Putamen (tissue), 1 donor: ENCODE results near the gene BLTP2.
"Not testable (repeated sequence)": the region's sequence is repeated elsewhere in the genome, so short reads cannot be mapped to it uniquely, and the experiment has no call there.

Experiments
- DNase-seq: peaks from one replicate; pipeline ENCODE4 v3.0.0-alpha.2; 2016; ENCODE audit warnings: low spot score

The BLTP2 gene

DNA sequence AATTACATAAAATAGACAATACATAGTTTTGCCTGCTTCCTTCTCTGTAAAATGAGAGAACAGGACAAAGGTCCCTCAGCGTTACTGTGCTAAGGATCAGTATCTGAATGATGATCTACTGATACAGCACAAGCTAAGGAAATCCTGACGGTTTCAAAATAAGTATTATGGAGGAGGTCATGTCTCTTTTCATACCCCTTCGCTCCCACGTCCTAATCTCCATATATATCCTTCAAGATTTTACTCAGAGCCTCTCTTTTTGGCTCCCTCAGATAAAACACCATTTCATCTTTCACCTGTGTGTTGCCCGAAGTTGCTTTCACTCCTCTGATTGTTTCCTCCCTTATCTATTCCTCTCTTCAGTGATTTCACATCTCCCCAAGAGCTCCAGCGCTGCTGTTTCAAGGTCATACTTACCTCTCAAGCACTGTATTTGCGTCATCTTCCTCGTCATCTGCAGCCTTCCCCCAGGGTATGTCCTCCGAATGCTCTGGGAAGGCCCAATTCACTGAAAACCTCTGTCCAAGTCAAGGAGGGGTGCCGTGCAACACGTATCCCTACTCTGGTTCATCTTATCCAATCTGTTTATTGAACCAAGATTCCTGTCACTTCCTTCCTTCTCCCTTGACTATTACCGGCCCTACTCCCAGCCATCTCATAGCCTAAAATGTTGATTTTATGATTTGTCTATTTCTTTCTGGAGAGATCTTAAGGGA lies 1.2 kb upstream of the BLTP2 start:
- no peak for DNase-seq

DNA sequence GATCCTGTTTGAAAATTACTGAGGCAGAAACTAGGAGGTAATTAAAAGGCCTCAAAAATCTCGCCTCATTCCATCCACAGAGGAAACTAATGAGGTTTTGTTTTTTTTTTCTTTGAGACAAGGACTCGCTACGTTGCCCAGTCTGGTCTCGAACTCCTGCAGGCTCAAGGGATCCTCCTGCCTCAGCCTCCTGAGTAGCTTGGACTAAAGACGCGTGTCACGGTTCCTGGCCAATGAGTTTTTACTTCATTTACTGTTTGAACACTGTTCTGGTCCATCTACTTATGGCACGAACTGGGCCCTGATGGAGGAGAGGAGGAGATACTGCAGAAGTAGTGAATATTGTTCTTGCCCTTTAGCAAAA lies 600 bp upstream of the BLTP2 start:
- DNase-seq: no peak

DNA sequence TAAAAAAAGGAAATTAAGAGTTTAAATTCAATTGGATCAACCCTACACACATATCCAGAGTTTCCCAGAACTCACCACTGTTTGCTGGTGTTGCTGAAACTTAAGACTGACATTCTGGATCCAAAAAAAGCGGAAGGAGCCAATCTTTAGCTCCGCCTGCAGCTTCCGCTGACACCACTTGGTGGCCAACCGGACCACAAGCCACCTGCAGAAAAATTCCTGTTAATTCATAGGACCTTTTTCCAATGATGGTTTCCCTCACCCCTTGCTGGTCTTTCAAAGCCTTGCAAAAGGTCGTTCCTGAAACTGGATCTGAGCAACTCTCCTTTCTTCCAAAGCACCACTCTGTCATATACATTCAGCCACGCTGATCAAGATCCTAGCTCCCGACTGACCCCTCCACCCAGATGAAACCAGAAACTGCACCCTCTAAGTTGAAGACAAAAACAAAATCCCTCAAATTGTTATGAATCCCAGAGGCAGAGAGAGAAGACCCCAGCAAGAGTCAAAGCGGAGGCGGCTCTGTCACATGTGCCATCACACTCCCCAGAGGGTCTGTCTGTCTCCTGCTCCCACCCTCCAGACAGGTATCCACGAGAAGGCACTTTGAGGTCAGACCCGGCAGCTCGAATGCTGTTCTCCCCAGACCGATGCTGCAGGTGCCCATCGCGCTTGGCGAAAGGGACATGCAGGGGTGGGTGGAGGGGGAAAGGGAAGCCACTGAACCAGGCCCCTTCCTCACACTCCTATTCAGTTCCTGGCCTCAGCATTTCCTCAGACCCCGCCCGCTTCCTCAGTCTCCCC lies 773 bp downstream of the BLTP2 start:
- no peak for DNase-seq

DNA sequence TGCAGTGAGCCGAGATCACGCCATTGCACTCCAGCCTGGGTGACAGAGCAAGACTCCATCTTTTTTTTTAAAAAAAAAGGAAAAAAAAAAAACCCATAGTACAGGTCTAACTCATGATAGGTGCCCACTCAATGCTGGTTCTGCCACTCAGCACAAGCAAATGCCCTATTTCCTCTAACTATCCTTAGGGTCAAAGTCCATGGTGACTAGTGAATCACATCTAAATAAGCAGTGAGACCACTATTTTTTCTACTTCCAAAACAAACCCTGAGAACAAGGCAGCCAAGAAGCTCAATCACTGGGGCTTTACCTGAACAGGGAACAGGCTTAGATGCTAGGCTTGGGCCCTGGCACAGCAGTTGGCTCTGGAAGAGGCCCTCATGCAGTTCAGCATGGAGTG lies 3.4 kb downstream of the BLTP2 start:
- no peak for DNase-seq

DNA sequence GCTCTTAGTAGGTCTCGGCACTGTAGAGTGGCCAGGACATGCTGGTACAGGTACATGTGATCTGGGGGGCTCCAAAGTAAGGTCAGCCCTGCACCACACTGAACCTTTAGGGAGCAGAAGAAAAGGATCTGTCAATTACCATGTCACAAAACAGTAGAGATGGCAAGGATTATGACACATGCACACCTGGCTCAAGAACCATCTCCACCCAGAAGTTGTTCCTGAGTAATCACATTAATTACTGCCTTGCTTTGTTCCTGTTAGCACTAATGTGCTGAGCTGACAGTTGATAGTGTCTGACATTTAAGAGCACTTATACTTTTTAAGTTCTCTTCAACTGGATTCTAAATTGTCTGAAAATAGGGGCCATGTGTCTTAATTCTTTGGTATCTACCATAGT lies 9.5 kb downstream of the BLTP2 start:
- no peak for DNase-seq

DNA sequence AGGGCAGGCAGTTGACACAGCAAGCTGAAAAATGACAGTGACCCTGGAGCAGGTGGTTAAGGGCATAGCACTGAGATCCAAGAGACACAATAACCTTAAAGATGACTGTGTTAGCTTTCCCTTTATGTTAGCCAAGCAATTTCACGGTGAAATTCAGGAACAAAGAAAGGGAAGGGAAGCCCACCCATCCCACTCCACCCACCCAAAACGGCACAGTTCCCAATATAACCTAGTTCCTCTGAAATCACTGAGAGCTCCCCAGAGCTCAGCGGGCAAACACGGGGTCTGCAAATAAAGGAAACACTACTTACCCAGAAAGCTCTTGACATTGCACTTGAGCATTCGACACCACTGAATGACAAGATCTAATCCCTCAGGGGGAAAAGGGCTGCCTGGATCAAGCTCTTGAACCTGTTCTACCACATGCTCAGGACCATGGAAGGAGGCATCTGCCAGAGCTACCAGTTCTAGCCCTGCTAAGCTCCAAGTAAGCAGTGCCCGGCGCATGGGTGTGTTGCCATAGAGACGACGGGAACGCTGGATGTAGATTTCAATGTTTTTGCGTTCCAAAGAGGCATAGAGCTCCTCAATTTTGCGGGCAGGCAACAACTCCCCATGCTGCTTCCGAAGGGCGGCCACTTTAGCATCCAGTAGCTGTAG lies 10.6 kb downstream of the BLTP2 start:
- DNase-seq: no peak

DNA sequence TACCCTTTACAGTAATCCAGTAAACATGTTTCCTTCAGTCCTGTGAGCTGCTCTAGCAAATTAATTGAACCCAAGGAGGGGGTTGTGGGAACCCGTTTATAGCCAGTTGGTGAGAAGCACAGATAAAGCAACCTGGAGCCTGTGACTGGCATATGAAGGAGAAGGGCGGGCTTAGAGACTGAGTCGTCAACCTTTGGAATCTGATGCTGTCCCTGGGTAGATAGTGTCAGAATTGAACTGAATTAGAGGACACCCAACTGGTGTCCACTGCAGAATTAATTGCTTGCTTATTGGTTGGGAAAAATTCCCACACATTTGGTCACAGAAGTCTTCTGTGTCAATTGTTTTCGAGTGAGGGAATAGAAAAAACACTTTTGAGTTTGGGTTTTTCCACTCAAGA lies 18.1 kb downstream of the BLTP2 start:
- DNase-seq: no peak

DNA sequence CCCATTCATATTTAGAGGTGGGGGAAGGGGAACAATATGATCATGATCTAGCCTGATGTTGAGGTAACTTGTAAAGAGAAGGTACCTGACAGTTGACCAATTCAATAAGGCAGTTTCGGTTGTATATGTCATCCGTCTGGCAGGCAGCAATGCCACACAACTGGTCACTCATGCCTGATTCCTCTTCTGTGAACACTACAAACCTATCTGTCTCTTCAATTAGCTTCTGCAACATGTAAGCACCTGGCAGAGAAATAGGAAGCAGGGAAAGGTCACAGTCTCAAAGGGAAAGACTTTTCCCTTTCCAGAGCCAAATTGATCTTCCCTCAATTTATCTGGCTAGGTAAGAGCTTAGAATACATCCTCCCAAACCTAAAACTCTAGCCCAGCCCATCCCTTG lies 20.8 kb downstream of the BLTP2 start:
- DNase-seq: no peak

DNA sequence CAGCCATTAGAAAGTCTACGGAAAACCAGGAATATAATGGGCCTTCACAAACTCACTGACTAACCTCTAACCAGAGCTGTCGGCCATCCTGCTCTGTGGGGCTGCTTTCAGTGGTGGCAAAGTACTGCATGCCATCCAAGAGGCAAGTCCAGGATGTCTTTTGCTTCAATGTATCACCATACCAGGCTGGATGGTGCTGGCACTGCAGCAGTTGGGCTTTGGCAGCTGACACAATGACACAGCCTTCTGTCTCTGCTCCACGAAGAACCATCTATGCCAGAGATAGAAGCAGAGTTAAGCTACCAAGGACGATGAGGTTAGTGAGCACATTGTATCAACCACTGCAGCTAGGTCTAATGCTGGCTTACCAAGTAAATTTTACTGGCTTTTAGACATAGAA lies 21.3 kb downstream of the BLTP2 start:
- DNase-seq: no peak

DNA sequence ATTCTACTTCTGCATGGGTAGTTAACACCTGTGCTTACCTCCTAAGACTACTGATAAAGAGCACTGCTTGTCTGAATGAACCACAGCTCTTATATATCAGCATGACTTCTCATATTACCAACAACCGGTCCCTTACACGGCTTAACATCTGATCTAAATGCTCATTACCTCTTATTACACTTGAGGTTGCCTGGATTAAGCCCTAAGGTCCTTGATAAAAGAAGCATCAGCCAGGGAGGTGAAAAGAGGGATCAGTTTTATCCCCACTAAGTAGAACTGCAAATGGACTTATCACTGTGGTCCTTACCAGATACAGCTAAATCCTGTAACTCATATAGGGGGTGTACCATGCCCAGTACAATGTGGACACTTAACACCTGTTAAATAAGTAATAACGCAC lies 22.8 kb downstream of the BLTP2 start:
- DNase-seq: no peak

DNA sequence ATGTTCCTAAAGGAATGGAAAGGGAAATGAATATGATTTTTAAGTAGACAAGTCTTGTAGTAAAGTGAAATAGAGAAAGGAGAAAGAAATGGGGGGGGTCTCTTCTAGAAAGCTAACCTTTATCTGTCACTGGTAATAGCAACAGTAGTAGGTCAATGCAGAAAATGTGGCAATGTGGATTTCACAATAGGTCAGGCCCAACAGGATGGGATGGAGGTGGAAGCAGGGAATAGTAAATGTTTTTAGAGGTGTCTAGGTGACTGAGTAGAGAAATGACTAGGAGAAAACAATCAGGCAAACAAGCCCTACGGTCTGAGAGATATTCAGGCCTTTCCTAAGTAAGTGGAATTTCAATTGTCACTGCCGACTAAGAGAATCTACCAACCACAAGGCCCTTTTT lies 24.9 kb downstream of the BLTP2 start:
- DNase-seq: no peak

DNA sequence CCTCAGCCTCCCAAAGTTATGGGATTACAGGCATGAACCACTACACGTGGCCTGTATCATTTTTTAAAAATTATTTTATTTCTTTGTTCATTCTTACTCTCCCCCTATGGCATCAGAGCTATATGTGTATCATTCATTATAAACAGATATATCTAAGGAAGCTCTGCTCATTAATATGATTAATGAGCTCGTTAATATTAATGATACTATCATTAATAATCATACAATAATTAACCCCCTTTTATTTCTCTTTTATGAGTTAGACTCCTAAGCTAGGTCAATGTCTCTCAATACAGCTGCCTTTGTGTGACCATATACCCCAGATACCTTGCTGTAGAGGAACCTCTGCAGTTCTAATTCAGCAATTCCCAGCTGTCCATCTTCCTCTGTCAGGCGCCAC lies 26.5 kb downstream of the BLTP2 start:
- DNase-seq: no peak

DNA sequence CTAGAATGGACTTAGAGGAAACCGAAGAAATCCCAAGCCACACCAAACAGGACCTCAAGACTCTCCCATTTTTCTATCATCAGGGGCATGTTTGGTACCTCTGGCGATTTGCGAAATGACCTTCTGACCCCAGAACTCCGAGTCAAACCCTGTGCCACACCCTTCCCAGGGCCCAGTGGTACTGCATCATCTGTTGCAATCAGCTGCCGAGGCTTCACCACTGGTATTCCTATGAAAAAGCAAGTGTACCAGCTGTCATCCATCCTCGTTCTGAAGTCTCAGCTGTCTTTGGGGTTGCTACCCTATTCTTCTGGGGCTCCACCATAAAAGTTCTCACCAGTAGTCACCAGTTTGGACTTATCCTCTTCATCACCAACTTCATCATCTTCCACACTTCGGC lies 28.7 kb downstream of the BLTP2 start:
- no peak for DNase-seq

DNA sequence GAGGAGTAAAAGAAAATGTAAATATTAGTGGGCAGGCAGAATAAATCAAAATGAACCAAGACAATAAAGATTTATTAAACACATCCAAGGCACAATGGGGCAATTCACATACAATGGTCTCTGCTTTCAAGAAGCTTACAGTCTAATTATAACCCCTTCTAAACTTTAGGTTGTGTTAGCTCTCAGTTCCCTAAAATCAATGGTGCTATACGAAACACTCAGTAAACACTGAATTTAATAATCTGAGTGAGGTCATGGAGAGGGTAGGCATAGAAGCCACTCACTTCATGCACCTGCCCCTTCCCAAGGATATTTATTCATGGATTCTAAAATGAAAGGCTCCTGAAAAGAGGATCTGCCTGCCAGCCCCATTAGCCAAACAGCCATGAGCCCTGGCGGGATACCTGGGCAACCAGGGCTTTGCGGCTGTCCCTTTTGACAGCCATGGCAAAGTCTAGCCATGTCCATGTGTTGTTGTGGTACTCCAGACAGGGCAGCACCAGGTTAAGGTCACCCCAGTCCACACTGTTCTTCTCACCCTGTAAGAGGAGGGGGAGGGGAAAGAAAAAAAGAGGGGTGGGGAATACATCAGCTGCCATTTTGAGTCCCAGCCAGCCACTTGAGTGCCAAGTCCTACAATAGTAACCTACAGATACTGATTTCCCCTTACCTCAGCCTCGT lies 29.6 kb downstream of the BLTP2 start:
- no peak for DNase-seq

DNA sequence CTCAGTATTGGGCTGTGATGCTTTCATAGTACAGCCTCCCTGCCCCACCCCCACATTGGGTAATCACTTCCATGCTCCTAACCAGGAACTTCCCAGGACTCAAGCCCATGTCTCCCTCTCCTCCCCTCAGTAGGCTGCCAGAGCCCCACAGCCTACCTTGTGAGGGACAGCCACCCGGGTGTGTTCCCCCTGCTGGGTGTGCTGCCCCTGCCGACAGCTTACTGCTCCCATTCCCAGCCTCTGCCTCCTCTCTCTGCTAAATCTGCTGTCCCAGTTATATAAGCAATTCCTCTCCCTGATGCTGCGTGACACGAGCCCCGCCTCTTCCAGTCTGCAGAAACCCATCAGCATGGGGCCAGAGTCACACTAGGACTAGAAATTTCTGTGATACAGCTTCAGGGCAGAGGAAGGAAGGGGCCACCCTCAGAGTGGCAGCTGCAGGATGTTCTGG lies 31.0 kb downstream of the BLTP2 start, which contains the start of gene RSKR:
Gene RSKR (minus strand): TSS at position 255 of the 451 bp plus-strand sequence. CDS start 24 bp downstream, at position 231.
- peak; percentile 79 for DNase-seq

DNA sequence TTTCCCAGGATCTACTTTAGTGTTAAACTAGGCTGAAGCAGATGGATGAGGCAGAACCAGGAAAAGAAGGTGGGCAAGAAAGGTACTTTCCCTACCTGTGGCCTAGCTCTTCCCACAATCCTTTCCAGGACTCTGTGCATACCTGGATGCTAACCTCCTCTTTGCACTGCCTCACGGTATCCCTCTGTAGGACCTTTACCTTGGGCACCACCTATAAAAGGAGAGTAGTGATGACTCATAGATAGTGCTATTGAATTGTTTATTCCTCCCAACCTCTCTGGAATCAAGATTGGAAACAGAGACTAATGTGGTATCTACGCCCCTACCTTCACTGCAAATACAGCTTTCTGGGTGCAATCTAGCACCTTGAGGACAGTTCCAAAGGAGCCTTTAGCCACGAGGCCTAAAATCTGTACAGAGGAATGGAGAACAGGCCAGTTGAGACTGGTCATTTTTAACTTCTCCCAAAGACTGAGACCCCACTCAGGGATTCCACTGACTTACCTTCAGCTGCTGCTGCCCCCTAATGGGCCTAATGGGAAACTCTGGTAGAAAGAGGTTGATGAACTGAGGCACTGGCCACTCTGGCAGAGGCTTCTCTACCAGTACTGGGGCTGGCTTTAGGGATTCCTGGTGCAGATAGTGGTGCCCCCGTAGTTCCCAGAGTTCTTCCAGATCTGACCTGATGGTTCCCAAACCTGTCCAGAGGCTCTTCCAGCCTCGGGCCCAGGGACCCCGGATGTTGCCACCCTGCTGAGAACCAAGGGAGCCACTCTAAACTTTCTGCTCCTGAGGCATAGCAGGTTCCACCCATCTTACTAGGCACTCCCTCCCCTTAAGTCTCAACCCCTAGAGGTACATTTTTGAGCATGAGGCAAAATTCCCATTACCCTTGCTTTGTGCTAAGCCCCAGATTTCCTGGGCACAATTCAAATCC lies 31.8 kb downstream of the BLTP2 start:
- no peak for DNase-seq

DNA sequence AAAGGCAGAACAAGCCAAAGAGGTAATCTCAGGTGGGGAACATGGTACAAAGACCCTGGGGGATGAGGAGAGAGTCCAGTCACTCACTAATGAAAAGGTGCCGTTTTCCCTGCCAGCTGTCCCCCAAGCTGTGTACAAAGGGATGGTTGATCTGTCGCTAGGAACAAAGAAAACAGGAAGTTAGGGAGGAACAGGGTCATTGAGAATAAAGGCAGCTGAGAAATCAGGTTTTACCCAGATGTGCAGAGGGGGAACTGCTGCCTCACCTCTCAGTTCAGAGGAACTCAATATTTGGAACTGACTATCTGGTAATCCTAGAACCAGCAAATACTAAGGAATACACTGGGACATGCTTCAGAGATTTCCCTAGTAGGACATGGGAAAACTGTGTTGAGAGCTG lies 32.4 kb downstream of the BLTP2 start:
- DNase-seq: no peak

DNA sequence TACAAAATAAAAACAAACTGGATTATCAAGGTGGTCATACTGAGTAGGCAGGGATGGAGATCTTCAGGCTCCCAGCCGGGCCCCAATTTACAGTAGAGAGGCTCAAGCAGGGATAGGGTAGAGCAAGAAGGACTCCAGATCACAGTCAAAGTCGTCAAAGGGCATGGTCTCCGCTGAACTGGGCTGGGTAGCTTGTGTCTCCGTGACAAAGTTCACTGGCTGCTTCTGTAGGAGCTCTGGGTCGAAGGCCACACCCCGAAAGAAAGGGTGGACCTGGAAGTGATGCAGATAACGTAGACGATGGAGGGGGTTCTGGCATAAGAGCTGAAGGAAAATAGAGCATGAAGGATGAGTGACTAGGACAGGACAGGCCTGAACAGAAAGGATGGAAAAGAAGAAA lies 34.6 kb downstream of the BLTP2 start:
- DNase-seq: no peak

DNA sequence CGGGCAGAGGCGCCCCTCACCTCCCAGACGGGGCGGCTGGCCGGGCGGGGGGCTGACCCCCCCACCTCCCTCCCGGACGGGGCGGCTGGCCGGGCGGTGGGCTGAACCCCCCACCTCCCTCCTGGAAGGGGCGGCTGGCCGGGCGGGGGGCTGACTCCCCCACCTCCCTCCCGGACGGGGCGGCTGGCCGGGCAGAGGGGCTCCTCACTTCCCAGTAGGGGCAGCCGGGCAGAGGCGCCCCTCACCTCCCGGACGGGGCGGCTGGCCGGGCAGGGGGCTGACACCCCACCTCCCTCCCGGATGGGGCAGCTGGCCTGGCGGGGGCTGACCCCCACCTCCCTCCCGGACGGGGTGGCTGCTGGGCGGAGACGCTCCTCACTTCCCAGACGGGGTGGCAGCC lies 40.9 kb downstream of the BLTP2 start:
- not testable (repeated sequence) for DNase-seq

DNA sequence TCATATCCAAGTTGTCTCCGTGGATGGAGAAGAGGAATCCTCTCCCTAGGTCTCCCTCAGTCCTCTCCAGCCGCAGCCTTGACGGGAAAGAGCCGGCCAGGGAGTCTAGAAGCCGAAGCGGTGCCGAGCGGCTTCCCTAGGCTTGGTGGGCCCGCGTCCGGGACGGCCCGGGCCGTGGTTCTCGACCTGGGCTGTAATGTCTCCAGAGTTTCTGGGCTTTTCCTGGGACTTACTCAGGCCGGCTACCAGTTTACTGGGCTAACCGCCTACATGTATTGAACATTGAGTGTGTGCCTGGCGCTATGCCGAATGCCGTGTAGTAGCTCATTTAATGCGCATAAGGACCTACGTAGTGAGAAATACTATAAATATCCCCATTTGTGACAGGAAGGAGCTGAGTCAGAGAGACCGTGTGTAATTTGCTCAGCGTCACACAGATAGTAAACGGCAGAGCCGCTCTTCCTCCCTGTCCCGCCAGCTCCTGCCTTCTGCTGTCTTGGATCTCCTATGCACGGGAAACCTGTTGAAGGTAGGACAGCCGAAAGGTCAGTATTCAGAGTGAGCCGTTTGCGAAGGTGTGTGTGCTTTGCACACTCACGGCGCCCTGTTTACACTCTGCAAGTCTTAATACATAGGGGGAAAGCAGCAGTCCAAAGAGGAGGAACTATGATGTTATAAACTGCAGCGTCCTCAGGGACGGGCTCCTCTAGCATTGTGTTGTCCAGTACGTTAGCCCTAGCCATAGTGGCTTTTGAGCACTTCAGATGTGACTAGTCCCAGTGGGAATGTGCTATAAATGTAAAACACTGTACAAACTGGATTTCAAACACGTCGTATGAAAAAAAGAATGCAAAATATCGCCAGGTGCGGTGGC lies 45.4 kb downstream of the BLTP2 start:
- DNase-seq: no peak
